Gastrocnemius medialis (tissue), 4 donors: ENCODE data around the gene CLN6. TPM values are rescaled to one million over a fixed set of nuclear protein-coding genes. Genes with fewer than 3 reads are reported as not detected.

ENCODE experiments used
- ATAC-seq, 2 donors: fragments of 150-250 bp; one replicate each; pipeline ENCODE4 v1.9.1; 2016
- DNase-seq, 2 donors: peaks; one replicate each; pipeline ENCODE4 v3.0.0-alpha.2; 2019
- H3K27ac ChIP-seq, 4 donors: fragments of 200-600 bp; sonication (generic); 1 replicate in 1 of 4; 2 replicates in 3 of 4; pipeline ENCODE4 v1.5.1; 2016 to 2018; ENCODE audit warnings: mild to moderate bottlenecking in 2 of 4, moderate library complexity in 1 of 4
- H3K27me3 ChIP-seq, 3 donors: fragments of 200-600 bp; sonication (generic) in 2 of 3; 1 replicate in 1 of 3; 2 replicates in 2 of 3; pipeline versions ENCODE4 v1.5.1 to v1.6.0; 2016 to 2019; ENCODE audit warnings: mild to moderate bottlenecking in 1 of 3, moderate library complexity in 1 of 3
- H3K36me3 ChIP-seq, 2 donors: fragments of 200-600 bp; sonication (generic) in 1 of 2; one replicate each; pipeline ENCODE4 v1.5.1; 2017 to 2018
- H3K4me1 ChIP-seq, 2 donors: fragments of 200-600 bp; sonication (generic) in 1 of 2; one replicate each; pipeline ENCODE4 v1.5.1; 2016 to 2017; ENCODE audit warnings: mild to moderate bottlenecking in 2 of 2
- H3K4me3 ChIP-seq, 4 donors: fragments of 200-600 bp; sonication (generic) in 3 of 4; 1 replicate in 1 of 4; 2 replicates in 3 of 4; pipeline ENCODE4 v1.5.1; 2016 to 2019; ENCODE audit warnings: mild to moderate bottlenecking in 2 of 4
- H3K9me3 ChIP-seq, 3 donors: fragments of 200-600 bp; sonication (generic) in 2 of 3; 1 replicate in 1 of 3; 2 replicates in 2 of 3; pipeline ENCODE4 v1.5.1; 2016 to 2019
- CTCF ChIP-seq, 5 experiments: fragments of 450-650 bp in 3 of 5; fragments of 200-600 bp in 2 of 5; sonication (generic) in 2 of 5; IDR thresholded peaks in 4 of 5; conservative IDR thresholded peaks in 1 of 5; 1 replicate in 4 of 5; 2 replicates in 1 of 5; pipeline ENCODE4 v1.5.1; 2016 to 2019; ENCODE audit warnings: antibody characterized with exemption in 5 of 5, mild to moderate bottlenecking in 3 of 5, moderate library complexity in 3 of 5
- POLR2A ChIP-seq, 2 donors: fragments of 450-650 bp; IDR thresholded peaks; one replicate each; pipeline ENCODE4 v1.6.1; 2017; ENCODE audit warnings: antibody characterized with exemption in 2 of 2, mild to moderate bottlenecking in 2 of 2, moderate library complexity in 2 of 2
- in situ Hi-C, 4 donors: fragments of 200-750 bp; cut with MboI; loops; one replicate each; pipeline versions ENCODE4 v1.15.0 to v1.8.0; 2017; ENCODE audit warnings: low sequenced_read_pairs in 4 of 4
- intact Hi-C: fragments of 100-400 bp; cut with DNase I; formaldehyde crosslinking; loops from one replicate; pipeline ENCODE4 v1.15.1; 2023; ENCODE audit warnings: low total_unique reads
- total RNA-seq, 4 donors: library from RNA; depleted of rRNA; stranded (reverse); fragments of >200 nt; gene quantifications; one replicate each; pipeline versions ENCODE4 v1.1.0 to v1.2.3, GENCODE V29; 2016

CLN6 gene
- total RNA-seq, 4 donors from 2014 or later: 17.1 to 18.9 (median 18.5) TPM

- ATAC-seq: no peak
These were observed 29.3 kb downstream of the CLN6 start for GRCh38 chr15:68200016-68200861.

GRCh38 chr15:68199340-68199739, 30.2 kb downstream of the CLN6 start:
- Histone ChIP-seq H3K9me3 (no peaks in the 10 kb centered on the region), H3K27ac (no peak overlapping the region), H3K27me3 (no peaks in the 10 kb centered on the region), H3K4me3 (no peak overlapping the region), H3K36me3 (no peaks in the 10 kb centered on the region), H3K4me1 (peaks cover 9 to 18% of the 10 kb centered on the region in 2 donors)
- ATAC-seq (no peak), DNase-seq (no peak)
- intact Hi-C loops: no loop called here
- in situ Hi-C loops: no loop called here
- no peak for TF ChIP-seq POLR2A (IDR thresholded peaks at IDR 0.05)
- no peak for TF ChIP-seq CTCF (IDR thresholded peaks at IDR 0.05 in 4 of 5, conservative IDR thresholded peaks at IDR 0.05 in 1 of 5)

More at GRCh38 chr15:68200016-68200861, 29.3 kb downstream of the CLN6 start:
- TF ChIP-seq POLR2A (IDR thresholded peaks at IDR 0.05) (no peak), CTCF (IDR thresholded peaks at IDR 0.05 in 4 of 5, conservative IDR thresholded peaks at IDR 0.05 in 1 of 5) (no peak)
- DNase-seq: no peak
- intact Hi-C loops: no loop called here
- Histone ChIP-seq H3K36me3 (no peaks in the 10 kb centered on the region), H3K27ac (peak overlapping the region in 1 of 4 donors; percentile 33), H3K27me3 (no peaks in the 10 kb centered on the region), H3K9me3 (no peaks in the 10 kb centered on the region), H3K4me3 (no peak overlapping the region), H3K4me1 (peaks cover 18 to 25% of the 10 kb centered on the region in 2 donors)
- in situ Hi-C loops: no loop called here

DNA sequence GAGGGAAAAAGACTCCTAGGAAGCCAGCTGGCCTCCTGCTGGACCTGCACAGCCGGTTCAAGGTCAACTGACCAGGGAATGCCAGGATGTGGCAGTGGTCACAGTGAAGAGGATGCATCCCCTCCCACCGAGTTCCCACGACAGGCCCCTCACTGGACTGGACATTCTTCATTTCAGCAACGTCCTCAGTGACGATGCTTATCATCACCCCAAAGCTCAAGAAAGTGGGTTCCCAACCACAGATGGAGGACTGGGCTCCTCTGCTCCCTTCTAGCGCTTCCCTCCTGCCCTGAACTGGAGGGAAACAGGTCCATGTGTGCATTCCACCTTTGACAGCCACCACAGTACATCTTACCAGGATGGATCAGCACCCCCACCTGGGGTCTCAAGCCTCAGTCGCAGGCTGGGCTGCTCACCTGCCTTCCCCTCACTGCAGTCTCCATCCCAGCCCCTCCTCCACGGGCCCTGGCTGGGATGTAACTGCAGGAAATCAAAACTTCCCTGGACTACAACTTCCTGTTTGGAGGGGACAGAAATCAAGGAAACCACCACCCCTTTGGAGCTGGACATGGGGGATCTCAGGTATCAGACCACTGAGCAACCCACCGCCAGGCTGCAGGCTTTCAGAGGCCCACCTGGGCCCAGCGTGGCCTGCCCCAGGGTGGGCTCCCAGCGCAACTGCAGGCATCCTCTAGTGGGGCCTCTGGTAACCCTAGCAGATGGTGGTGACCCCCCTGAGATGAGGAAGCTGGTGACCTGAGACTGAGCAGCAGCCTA, 31.7 kb downstream of the CLN6 start:
- ATAC-seq: no peak
- intact Hi-C loops: no loop called here
- Histone ChIP-seq H3K4me3 (no peak overlapping the region), H3K27me3 (no peaks in the 10 kb centered on the region), H3K36me3 (no peaks in the 10 kb centered on the region), H3K27ac (no peak overlapping the region), H3K4me1 (peaks cover 3 to 14% of the 10 kb centered on the region in 2 donors), H3K9me3 (no peaks in the 10 kb centered on the region)
- TF ChIP-seq CTCF (IDR thresholded peaks at IDR 0.05 in 4 of 5, conservative IDR thresholded peaks at IDR 0.05 in 1 of 5) (no peak), POLR2A (IDR thresholded peaks at IDR 0.05) (no peak)
- in situ Hi-C loops: no loop called here
- no peak for DNase-seq

- no peaks in the 10 kb centered on the region for H3K36me3 ChIP-seq
- H3K4me3 ChIP-seq: no peak overlapping the region
- TF ChIP-seq POLR2A (IDR thresholded peaks at IDR 0.05) (no peak), CTCF (IDR thresholded peaks at IDR 0.05 in 4 of 5, conservative IDR thresholded peaks at IDR 0.05 in 1 of 5) (no peak)
- intact Hi-C loops (no loop called here), in situ Hi-C loops (no loop called here)
- peaks cover 10 to 19% of the 10 kb centered on the region in 2 donors for H3K4me1 ChIP-seq
- no peak overlapping the region for H3K27ac ChIP-seq
- ATAC-seq (no peak), DNase-seq (no peak)
- H3K27me3 ChIP-seq: no peaks in the 10 kb centered on the region
- H3K9me3 ChIP-seq: no peaks in the 10 kb centered on the region
These were observed 32.4 kb downstream of the CLN6 start for GRCh38 chr15:68197170-68197492.
